OCI-LY1 (cell line): ENCODE data around the gene NEMF.
A peak's percentile ranks its signal among the peaks of the same experiment; 100 is the strongest.
"Not testable (repeated sequence)": the region's sequence is repeated elsewhere in the genome, so short reads cannot be mapped to it uniquely, and the experiment has no call there.

ENCODE experiments used
- H2AFZ ChIP-seq: fragments of 200-600 bp; sonication (generic), shearing (Covaris generic); 2 replicates; pipeline ENCODE4 v1.6.0; 2014; ENCODE audit warnings: antibody characterized with exemption, mild to moderate bottlenecking, low read length
- H3F3A ChIP-seq: fragments of 200-600 bp; sonication (generic), shearing (Covaris generic); 2 replicates; pipeline ENCODE4 v1.6.0; 2014; ENCODE audit warnings: mild to moderate bottlenecking, antibody characterized with exemption, low read length, moderate library complexity; ENCODE audit not compliant: insufficient read depth
- H3K27ac ChIP-seq: fragments of 200-600 bp; sonication (generic); 2 replicates; pipeline ENCODE4 v1.5.1; 2014; ENCODE audit warnings: low read length, mixed run types, mild to moderate bottlenecking, low read depth; ENCODE audit not compliant: poor library complexity, severe bottlenecking
- H3K27me3 ChIP-seq: fragments of 200-600 bp; sonication (generic); 2 replicates; pipeline ENCODE4 v1.6.0; 2014; ENCODE audit warnings: antibody characterized with exemption, mild to moderate bottlenecking, low read length, moderate library complexity; ENCODE audit not compliant: insufficient read depth
- H3K36me3 ChIP-seq: fragments of 200-600 bp; sonication (generic); 2 replicates; pipeline ENCODE4 v1.6.1; 2014; ENCODE audit warnings: mild to moderate bottlenecking, antibody characterized with exemption, low read length, moderate library complexity, mixed read lengths; ENCODE audit not compliant: insufficient read depth
- H3K4me1 ChIP-seq: fragments of 200-600 bp; sonication (generic); 2 replicates; pipeline ENCODE4 v1.5.1; 2014; ENCODE audit warnings: mild to moderate bottlenecking, low read length, moderate library complexity; ENCODE audit not compliant: insufficient read depth, severe bottlenecking
- H3K4me2 ChIP-seq: fragments of 200-600 bp; sonication (generic), shearing (Covaris generic); 2 replicates; pipeline ENCODE4 v1.6.1; 2014; ENCODE audit warnings: low read length
- H3K4me3 ChIP-seq: fragments of 200-600 bp; sonication (generic); 2 replicates; pipeline ENCODE4 v1.5.1; 2014; ENCODE audit warnings: low read length, low read depth, mild to moderate bottlenecking, mixed read lengths; ENCODE audit not compliant: poor library complexity, severe bottlenecking
- H3K79me2 ChIP-seq: fragments of 200-600 bp; shearing (Covaris generic); 2 replicates; pipeline ENCODE4 v1.6.1; 2016; ENCODE audit warnings: mixed run types, low read length, mixed read lengths; ENCODE audit not compliant: insufficient read depth
- H3K9ac ChIP-seq: fragments of 200-600 bp; sonication (generic), shearing (Covaris generic); 2 replicates; pipeline ENCODE4 v1.6.1; 2014; ENCODE audit warnings: mild to moderate bottlenecking, low read length, mixed read lengths
- H3K9me2 ChIP-seq: fragments of 200-600 bp; sonication (generic), shearing (Covaris generic); 2 replicates; pipeline ENCODE4 v1.6.1; 2014; ENCODE audit warnings: low read depth, mild to moderate bottlenecking, low read length, mixed read lengths
- H3K9me3 ChIP-seq: fragments of 200-600 bp; shearing (Covaris generic); 2 replicates; pipeline ENCODE4 v1.6.1; 2014; ENCODE audit warnings: low read length, mixed read lengths
- H4K20me1 ChIP-seq: fragments of 200-600 bp; sonication (generic), shearing (Covaris generic); 2 replicates; pipeline ENCODE4 v1.6.0; 2016; ENCODE audit warnings: mild to moderate bottlenecking, low read length; ENCODE audit not compliant: insufficient read depth
- EZH2 ChIP-seq: fragments of 200-600 bp; sonication (generic), shearing (Covaris generic); IDR thresholded peaks from 2 replicates; pipeline ENCODE4 v1.8.0; 2017; ENCODE audit warnings: borderline replicate concordance, mixed run types, mild to moderate bottlenecking, antibody characterized with exemption, low read length, moderate library complexity, mixed read lengths
- TF ChIP-seq, protein P1 (sequence below): fragments of 200-600 bp; sonication (generic), shearing (Covaris generic); IDR thresholded peaks from 2 replicates; pipeline ENCODE4 v1.5.1; 2017; ENCODE audit warnings: mild to moderate bottlenecking, antibody characterized with exemption, low read length, moderate library complexity, mixed read lengths

The NEMF gene

DNA sequence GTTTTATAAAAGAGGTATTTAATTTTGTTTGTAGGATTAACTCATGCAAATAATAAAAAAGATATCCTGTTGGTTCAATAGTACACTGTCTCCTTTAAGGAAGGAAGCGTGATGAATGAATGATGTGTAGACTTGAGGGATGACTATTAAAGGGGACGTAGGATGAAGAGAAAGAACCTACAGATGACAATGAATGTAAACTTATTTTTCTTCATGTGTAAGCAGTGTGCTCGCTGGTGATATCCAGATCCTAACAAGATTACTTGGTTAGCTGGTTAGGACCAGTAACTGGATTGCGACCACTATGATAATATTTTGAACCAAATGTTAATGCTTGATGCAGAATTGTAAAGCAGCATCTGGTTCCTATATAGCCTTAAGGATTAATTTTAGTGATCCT, 42.9 kb upstream of the NEMF start:
- H3K4me2 ChIP-seq, result peak overlapping the region; percentile 93
- no peak overlapping the region for H3K27ac ChIP-seq
- peaks cover 55% of the 10 kb centered on the region for H3K79me2 ChIP-seq
- peak overlapping the region; percentile 92 for H3K4me3 ChIP-seq
- H3K4me1 ChIP-seq, result peaks cover 63% of the 10 kb centered on the region
- H4K20me1 ChIP-seq, result no peaks in the 10 kb centered on the region
- H3K36me3 ChIP-seq, result peaks cover 53% of the 10 kb centered on the region
- no peaks in the 10 kb centered on the region for H3K27me3 ChIP-seq
- TF ChIP-seq EZH2, result no peak
- TF ChIP-seq, protein P1, sequence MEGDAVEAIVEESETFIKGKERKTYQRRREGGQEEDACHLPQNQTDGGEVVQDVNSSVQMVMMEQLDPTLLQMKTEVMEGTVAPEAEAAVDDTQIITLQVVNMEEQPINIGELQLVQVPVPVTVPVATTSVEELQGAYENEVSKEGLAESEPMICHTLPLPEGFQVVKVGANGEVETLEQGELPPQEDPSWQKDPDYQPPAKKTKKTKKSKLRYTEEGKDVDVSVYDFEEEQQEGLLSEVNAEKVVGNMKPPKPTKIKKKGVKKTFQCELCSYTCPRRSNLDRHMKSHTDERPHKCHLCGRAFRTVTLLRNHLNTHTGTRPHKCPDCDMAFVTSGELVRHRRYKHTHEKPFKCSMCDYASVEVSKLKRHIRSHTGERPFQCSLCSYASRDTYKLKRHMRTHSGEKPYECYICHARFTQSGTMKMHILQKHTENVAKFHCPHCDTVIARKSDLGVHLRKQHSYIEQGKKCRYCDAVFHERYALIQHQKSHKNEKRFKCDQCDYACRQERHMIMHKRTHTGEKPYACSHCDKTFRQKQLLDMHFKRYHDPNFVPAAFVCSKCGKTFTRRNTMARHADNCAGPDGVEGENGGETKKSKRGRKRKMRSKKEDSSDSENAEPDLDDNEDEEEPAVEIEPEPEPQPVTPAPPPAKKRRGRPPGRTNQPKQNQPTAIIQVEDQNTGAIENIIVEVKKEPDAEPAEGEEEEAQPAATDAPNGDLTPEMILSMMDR, result no peak
- H3K9ac ChIP-seq, result peak overlapping the region; percentile 99
- H3K9me3 ChIP-seq, result no peaks in the 10 kb centered on the region
- H2AFZ ChIP-seq, result no peak overlapping the region
- H3F3A ChIP-seq, result no peaks in the 10 kb centered on the region; the same call in 1 of the 2 replicates
- no peaks in the 10 kb centered on the region for H3K9me2 ChIP-seq

DNA sequence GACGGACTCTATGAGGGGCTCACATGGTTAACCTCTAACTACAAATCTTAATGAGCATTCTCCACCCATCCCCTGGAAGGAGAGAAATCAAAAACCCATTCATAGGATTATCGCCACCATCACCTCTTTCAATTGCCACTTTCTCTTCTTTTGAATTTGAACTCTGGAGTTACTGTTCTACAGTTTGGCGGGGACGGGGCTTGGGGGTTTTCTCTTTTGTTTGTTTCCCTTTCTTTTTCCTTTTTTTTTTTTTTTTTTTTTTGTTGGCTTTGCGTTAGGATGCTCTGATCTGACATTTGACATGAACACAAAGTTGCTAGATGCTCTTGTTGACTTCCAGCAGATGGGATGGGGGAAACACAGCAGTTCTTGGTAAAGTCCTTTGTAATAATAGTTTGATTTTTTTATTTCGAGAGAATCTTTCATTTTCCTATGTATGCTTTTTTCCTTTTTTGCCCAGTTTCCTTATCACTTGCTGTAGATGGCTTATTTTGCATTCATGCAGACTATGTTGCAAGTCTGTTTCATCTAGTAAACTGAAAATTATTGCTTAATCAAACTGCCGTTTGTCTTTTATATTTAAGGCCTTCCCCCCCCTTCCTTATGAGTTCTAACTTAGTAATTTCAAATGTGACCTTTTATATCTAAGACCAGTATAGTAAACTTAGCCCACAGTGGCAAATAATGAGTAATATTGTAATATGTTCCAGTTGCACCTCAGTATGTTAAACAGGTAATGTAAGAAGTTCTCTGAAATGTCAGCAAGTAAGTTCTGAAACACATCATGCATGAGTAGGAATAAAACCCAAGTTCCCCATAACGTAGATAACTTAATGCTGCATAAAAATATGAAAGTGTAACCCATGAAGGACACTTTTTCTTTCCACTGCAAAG, 41.9 kb upstream of the NEMF start:
- H3K9me2 ChIP-seq, H2AFZ ChIP-seq, H4K20me1 ChIP-seq, H3K9me3 ChIP-seq, H3K27me3 ChIP-seq, H3F3A ChIP-seq: not testable (repeated sequence)
- Histone ChIP-seq H3K79me2 (peaks cover 55% of the 10 kb centered on the region), H3K36me3 (peaks cover 53% of the 10 kb centered on the region), H3K9ac (peak overlapping the region; percentile 99), H3K27ac (peak overlapping the region; percentile 82), H3K4me2 (peak overlapping the region; percentile 93), H3K4me1 (peaks cover 63% of the 10 kb centered on the region), H3K4me3 (peak overlapping the region; percentile 92)

DNA sequence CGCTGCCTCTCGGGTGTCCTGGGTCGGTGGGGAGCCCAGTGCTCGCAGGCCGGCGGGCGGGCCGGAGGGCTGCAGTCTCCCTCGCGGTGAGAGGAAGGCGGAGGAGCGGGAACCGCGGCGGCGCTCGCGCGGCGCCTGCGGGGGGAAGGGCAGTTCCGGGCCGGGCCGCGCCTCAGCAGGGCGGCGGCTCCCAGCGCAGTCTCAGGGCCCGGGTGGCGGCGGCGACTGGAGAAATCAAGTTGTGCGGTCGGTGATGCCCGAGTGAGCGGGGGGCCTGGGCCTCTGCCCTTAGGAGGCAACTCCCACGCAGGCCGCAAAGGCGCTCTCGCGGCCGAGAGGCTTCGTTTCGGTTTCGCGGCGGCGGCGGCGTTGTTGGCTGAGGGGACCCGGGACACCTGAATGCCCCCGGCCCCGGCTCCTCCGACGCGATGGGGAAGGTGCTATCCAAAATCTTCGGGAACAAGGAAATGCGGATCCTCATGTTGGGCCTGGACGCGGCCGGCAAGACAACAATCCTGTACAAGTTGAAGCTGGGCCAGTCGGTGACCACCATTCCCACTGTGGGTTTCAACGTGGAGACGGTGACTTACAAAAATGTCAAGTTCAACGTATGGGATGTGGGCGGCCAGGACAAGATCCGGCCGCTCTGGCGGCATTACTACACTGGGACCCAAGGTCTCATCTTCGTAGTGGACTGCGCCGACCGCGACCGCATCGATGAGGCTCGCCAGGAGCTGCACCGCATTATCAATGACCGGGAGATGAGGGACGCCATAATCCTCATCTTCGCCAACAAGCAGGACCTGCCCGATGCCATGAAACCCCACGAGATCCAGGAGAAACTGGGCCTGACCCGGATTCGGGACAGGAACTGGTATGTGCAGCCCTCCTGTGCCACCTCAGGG, 41.0 kb upstream of the NEMF start:
- H3K4me2 ChIP-seq, result peak overlapping the region; percentile 93
- H3K4me3 ChIP-seq, result peak overlapping the region; percentile 92
- no peaks in the 10 kb centered on the region; the same call in 1 of the 2 replicates for H3F3A ChIP-seq
- H3K9ac ChIP-seq, result peak overlapping the region; percentile 99
- H3K27me3 ChIP-seq, result no peaks in the 10 kb centered on the region
- H3K27ac ChIP-seq, result peak overlapping the region; percentile 82
- TF ChIP-seq, protein P1, result no peak
- no peak for TF ChIP-seq EZH2
- H3K4me1 ChIP-seq, result peaks cover 54% of the 10 kb centered on the region
- H4K20me1 ChIP-seq, result no peaks in the 10 kb centered on the region
- peaks cover 55% of the 10 kb centered on the region for H3K79me2 ChIP-seq
- H3K9me2 ChIP-seq, result no peaks in the 10 kb centered on the region
- no peak overlapping the region for H2AFZ ChIP-seq
- H3K36me3 ChIP-seq, result peaks cover 53% of the 10 kb centered on the region
- no peaks in the 10 kb centered on the region for H3K9me3 ChIP-seq
